ENCODE data around the gene HGFAC. TPM values are rescaled to one million over a fixed set of nuclear protein-coding genes. Genes with fewer than 3 reads are reported as not detected.

Gene HGFAC
- total RNA-seq, 4 donors from 2014 or later, result 0.54 TPM; not detected in 3

GRCh38 chr4:3434881-3435685, 6.7 kb upstream of the HGFAC start:
- Histone ChIP-seq H3K4me1 (no peaks in the 10 kb centered on the region), H3K4me3 (replicated peaks in 1 of 3) (no peak overlapping the region), H3K27ac (no peak overlapping the region), H3K9me3 (no peaks in the 10 kb centered on the region), H3K36me3 (peaks cover 0 to 5% of the 10 kb centered on the region in 2 donors), H3K27me3 (no peaks in the 10 kb centered on the region)
- WGBS, 2 donors, result 75 to 81% methylated on average over 9 to 10 of the region's 16 CpGs
- TF ChIP-seq POLR2A (IDR thresholded peaks at IDR 0.05) (no peak), CTCF (IDR thresholded peaks at IDR 0.05) (no peak)
- intact Hi-C loops (cut with DNase I), result no loop called here
- no peak for DNase-seq

- Histone ChIP-seq H3K36me3 (peaks cover 0 to 3% of the 10 kb centered on the region in 2 donors), H3K27me3 (no peaks in the 10 kb centered on the region), H3K27ac (no peak overlapping the region), H3K4me1 (no peaks in the 10 kb centered on the region), H3K9me3 (no peaks in the 10 kb centered on the region), H3K4me3 (replicated peaks in 1 of 3) (no peak overlapping the region)
- TF ChIP-seq POLR2A (IDR thresholded peaks at IDR 0.05) (no peak), CTCF (IDR thresholded peaks at IDR 0.05) (no peak)
- 71 to 85% methylated on average over 3 to 4 of the region's 4 CpGs for WGBS, 2 donors
- intact Hi-C loops (cut with DNase I), result no loop called here
- no peak for DNase-seq
These were observed 6.1 kb upstream of the HGFAC start for GRCh38 chr4:3435686-3435956.

GRCh38 chr4:3436048-3436797, 5.5 kb upstream of the HGFAC start:
- TF ChIP-seq CTCF (IDR thresholded peaks at IDR 0.05) (no peak), POLR2A (IDR thresholded peaks at IDR 0.05) (no peak)
- Histone ChIP-seq H3K4me1 (no peaks in the 10 kb centered on the region), H3K27ac (no peak overlapping the region), H3K4me3 (replicated peaks in 1 of 3) (no peak overlapping the region), H3K27me3 (no peaks in the 10 kb centered on the region), H3K9me3 (no peaks in the 10 kb centered on the region), H3K36me3 (no peaks in the 10 kb centered on the region)
- DNase-seq, result no peak
- intact Hi-C loops (cut with DNase I), result no loop called here
- WGBS, 2 donors, result 78 to 86% methylated on average over 8 to 11 of the region's 22 CpGs

GRCh38 chr4:3436798-3437581, 4.8 kb upstream of the HGFAC start:
- H3K27ac ChIP-seq, result no peak overlapping the region
- H3K9me3 ChIP-seq, result no peaks in the 10 kb centered on the region
- H3K27me3 ChIP-seq, result no peaks in the 10 kb centered on the region
- no peaks in the 10 kb centered on the region for H3K4me1 ChIP-seq
- TF ChIP-seq POLR2A (IDR thresholded peaks at IDR 0.05), result no peak
- TF ChIP-seq CTCF (IDR thresholded peaks at IDR 0.05), result no peak
- H3K4me3 ChIP-seq (replicated peaks in 1 of 3), result no peak overlapping the region
- intact Hi-C loops (cut with DNase I), result no loop called here
- WGBS, 2 donors, result 87 to 89% methylated on average over 6 to 9 of the region's 19 CpGs
- DNase-seq, result peak in 1 of 2 donors; percentile 43
- no peaks in the 10 kb centered on the region for H3K36me3 ChIP-seq

Data from thyroid gland (tissue), 4 donors.